Upper lobe of right lung (tissue), 1 donor: ENCODE measurements around the gene ARHGAP22. TPM values are rescaled to one million over a fixed set of nuclear protein-coding genes. Genes with fewer than 3 reads are reported as not detected.

Experiments
- ATAC-seq: fragments of 200-7000 bp; cut with Tn5 transposase; one replicate; pipeline ENCODE4 v1.9.1; 2020; ENCODE audit warnings: mild to moderate bottlenecking, moderate library complexity
- DNase-seq: peaks from one replicate; pipeline ENCODE4 v3.0.0-alpha.2; 2020
- H3K27ac ChIP-seq: fragments of 200-600 bp; one replicate; pipeline ENCODE4 v1.8.0; 2022
- H3K27me3 ChIP-seq: fragments of 200-600 bp; one replicate; pipeline ENCODE4 v1.8.0; 2022; ENCODE audit warnings: mild to moderate bottlenecking
- H3K36me3 ChIP-seq: fragments of 200-600 bp; one replicate; pipeline ENCODE4 v1.8.0; 2022
- H3K4me1 ChIP-seq: fragments of 200-600 bp; one replicate; pipeline ENCODE4 v1.8.0; 2022
- H3K4me3 ChIP-seq: fragments of 200-600 bp; one replicate; pipeline ENCODE4 v1.8.0; 2022; ENCODE audit warnings: mild to moderate bottlenecking
- H3K9me3 ChIP-seq: fragments of 200-600 bp; one replicate; pipeline ENCODE4 v1.8.0; 2022
- CTCF ChIP-seq: fragments of 200-600 bp; IDR thresholded peaks from one replicate; pipeline ENCODE4 v1.8.0; 2022; ENCODE audit warnings: antibody characterized with exemption
- intact Hi-C: fragments of 100-400 bp; cut with DNase I; formaldehyde crosslinking; loops from one replicate; pipeline ENCODE4 v1.11.0; 2022
- total RNA-seq: library from RNA; stranded (reverse); fragmentation: NEBNext Ultra II Directional; extraction: Animal tissue kit (Norgen Biotek cat#: 25700); gene quantifications from one replicate; pipeline ENCODE4 v1.2.1, GENCODE V29; 2021
- donor health status: DM: no; HTN: yes; CAD: no; lungs with severe emphysema.

The ARHGAP22 gene
- total RNA-seq, 1 donor from 2014 or later = 6.8 TPM

GRCh38 chr10:48605786-48606529 lies 1.1 kb upstream of the ARHGAP22 start:
- H3K4me3 ChIP-seq = no peak overlapping the region
- intact Hi-C loops = no loop called here
- TF ChIP-seq CTCF = no peak
- ATAC-seq (no peak), DNase-seq (no peak)
- no peaks in the 10 kb centered on the region for H3K36me3 ChIP-seq
- H3K4me1 ChIP-seq = peaks cover 4% of the 10 kb centered on the region
- no peak overlapping the region for H3K27ac ChIP-seq
- no peaks in the 10 kb centered on the region for H3K9me3 ChIP-seq
- H3K27me3 ChIP-seq = no peaks in the 10 kb centered on the region

GRCh38 chr10:48604039-48604990 lies 558 bp downstream of the ARHGAP22 start:
- H3K4me1 ChIP-seq = peaks cover 4% of the 10 kb centered on the region
- DNase-seq (no peak), ATAC-seq (peak; percentile 21)
- H3K4me3 ChIP-seq = peak overlapping the region; percentile 41
- TF ChIP-seq CTCF = no peak
- H3K27ac ChIP-seq = no peak overlapping the region
- no peaks in the 10 kb centered on the region for H3K36me3 ChIP-seq
- intact Hi-C loops = no loop called here
- no peaks in the 10 kb centered on the region for H3K9me3 ChIP-seq
- no peaks in the 10 kb centered on the region for H3K27me3 ChIP-seq

GRCh38 chr10:48603421-48604038 lies 1.3 kb downstream of the ARHGAP22 start:
- H3K27me3 ChIP-seq = no peaks in the 10 kb centered on the region
- peaks cover 4% of the 10 kb centered on the region for H3K4me1 ChIP-seq
- ATAC-seq (no peak), DNase-seq (no peak)
- TF ChIP-seq CTCF = no peak
- no peak overlapping the region for H3K4me3 ChIP-seq
- no peak overlapping the region for H3K27ac ChIP-seq
- intact Hi-C loops = no loop called here
- no peaks in the 10 kb centered on the region for H3K9me3 ChIP-seq
- H3K36me3 ChIP-seq = no peaks in the 10 kb centered on the region

GRCh38 chr10:48602401-48603135 lies 2.3 kb downstream of the ARHGAP22 start:
- Histone ChIP-seq H3K4me3 (no peak overlapping the region), H3K4me1 (peaks cover 4% of the 10 kb centered on the region), H3K9me3 (no peaks in the 10 kb centered on the region), H3K27me3 (no peaks in the 10 kb centered on the region), H3K36me3 (no peaks in the 10 kb centered on the region), H3K27ac (no peak overlapping the region)
- DNase-seq (no peak), ATAC-seq (no peak)
- TF ChIP-seq CTCF = no peak
- intact Hi-C loops = no loop called here

- Histone ChIP-seq H3K27ac (no peak overlapping the region), H3K4me3 (no peak overlapping the region), H3K27me3 (no peaks in the 10 kb centered on the region), H3K36me3 (no peaks in the 10 kb centered on the region), H3K9me3 (no peaks in the 10 kb centered on the region), H3K4me1 (peaks cover 4% of the 10 kb centered on the region)
- intact Hi-C loops = no loop called here
- ATAC-seq (no peak), DNase-seq (no peak)
- no peak for TF ChIP-seq CTCF
These were observed 3.1 kb downstream of the ARHGAP22 start for GRCh38 chr10:48601789-48602188.
